HepG2 (cell line): ENCODE results near the gene MSRB3. TPM values are rescaled to one million over a fixed set of nuclear protein-coding genes. Genes with fewer than 3 reads are reported as not detected.

ENCODE experiments used
- ATAC-seq: fragments of 200-7000 bp; cut with Tn5 transposase; 3 replicates; pipeline ENCODE4 v1.9.1; 2020; ENCODE audit warnings: mild to moderate bottlenecking, moderate library complexity
- BruUV-seq: library from RNA; stranded (reverse); fragments of 400-500 nt; replicated peaks from 2 replicates; lab custom pipeline; 2021; lab: Mats Ljungman, UMichigan
- CTCF ChIA-PET: fragments of 300-600 bp; formaldehyde crosslinking; extraction: SDS; loops from one replicate; lab custom pipeline; 2021; ENCODE audit warnings: low total read pairs, inconsistent platforms, low intra/inter-chr PET ratio; lab: Yijun Ruan, JAX
- POLR2A ChIA-PET: fragments of 350-600 bp; sonication (Branson Sonifier 250); formaldehyde crosslinking; loops from one replicate; lab custom pipeline; 2020; ENCODE audit warnings: antibody characterized with exemption, inconsistent platforms; lab: Yijun Ruan, JAX
- DNase-seq: peaks from one replicate; pipeline ENCODE4 v3.0.0-alpha.2; 2015; ENCODE audit warnings: low spot score
- FAIRE-seq: peaks from 3 replicates; lab custom pipeline; 2011; peaks lifted over from hg19 to GRCh38; lab: Jason Lieb, UNC
- H2AFZ ChIP-seq: one replicate; pipeline ENCODE4 v1.6.1; 2011; ENCODE audit warnings: low read length, inconsistent platforms
- H3K27ac ChIP-seq: fragments of 300-600 bp; 3 replicates; pipeline ENCODE4 v1.8.0; 2011; ENCODE audit warnings: mixed run types, mild to moderate bottlenecking, mixed read lengths, low read length, inconsistent platforms; ENCODE audit not compliant: insufficient read depth; ENCODE audit errors: extremely low read length
- H3K27me3 ChIP-seq, 2 experiments: fragments of 200-600 bp in 1 of 2; 2 replicates in 1 of 2; 3 replicates in 1 of 2; pipeline versions ENCODE4 v1.6.0 to v1.8.0; 2011; ENCODE audit warnings: low read length in 2 of 2, mild to moderate bottlenecking in 2 of 2, moderate library complexity in 2 of 2, inconsistent platforms in 1 of 2; ENCODE audit not compliant: insufficient read depth in 2 of 2, control insufficient read depth in 1 of 2
- H3K36me3 ChIP-seq, 2 experiments: fragments of 200-600 bp in 1 of 2; replicated peaks in 1 of 2; 2 replicates in 1 of 2; 3 replicates in 1 of 2; pipeline versions ENCODE4 v1.5.1 to v1.8.0; 2011; ENCODE audit warnings: low read length in 2 of 2, inconsistent platforms in 1 of 2; ENCODE audit not compliant: insufficient read depth in 2 of 2, control insufficient read depth in 1 of 2
- H3K4me1 ChIP-seq: 2 replicates; pipeline ENCODE4 v1.5.1; 2012; ENCODE audit warnings: low read length, inconsistent platforms; ENCODE audit not compliant: insufficient read depth
- H3K4me2 ChIP-seq: 2 replicates; pipeline ENCODE4 v1.6.0; 2011; ENCODE audit warnings: low read depth, low read length, inconsistent platforms
- H3K4me3 ChIP-seq, 3 experiments: fragments of 200-600 bp in 1 of 3; sonication (generic), shearing (Covaris generic) in 1 of 3; replicated peaks in 1 of 3; 2 replicates each; pipeline ENCODE4 v1.5.1; 2011 to 2016; ENCODE audit warnings: low read length in 3 of 3, inconsistent platforms in 2 of 3, low read depth in 2 of 3, mild to moderate bottlenecking in 2 of 3, control low read depth in 1 of 3, mixed read lengths in 1 of 3; ENCODE audit not compliant: insufficient read depth in 1 of 3
- H3K79me2 ChIP-seq: one replicate; pipeline ENCODE4 v1.6.1; 2011; ENCODE audit warnings: low read length, inconsistent platforms; ENCODE audit not compliant: insufficient read depth
- H3K9ac ChIP-seq: 2 replicates; pipeline ENCODE4 v1.6.0; 2011; ENCODE audit warnings: mild to moderate bottlenecking, low read depth, low read length, inconsistent platforms; ENCODE audit not compliant: insufficient read depth
- H3K9me3 ChIP-seq: 2 replicates; pipeline ENCODE4 v1.5.1; 2012; ENCODE audit warnings: mild to moderate bottlenecking, low read length
- H4K20me1 ChIP-seq: 2 replicates; pipeline ENCODE4 v1.6.0; 2011; ENCODE audit warnings: inconsistent platforms, mild to moderate bottlenecking, low read length, moderate library complexity; ENCODE audit not compliant: insufficient read depth
- ATM ChIP-seq: fragments of 450-650 bp; IDR thresholded peaks from 2 replicates; pipeline ENCODE4 v1.7.1; 2017; ENCODE audit warnings: mild to moderate bottlenecking, borderline replicate concordance
- BRCA1 ChIP-seq: sonication (generic); formaldehyde crosslinking; IDR thresholded peaks from 2 replicates; pipeline ENCODE4 v1.4.0; 2020; ENCODE audit warnings: missing genetic modification reagents
- FOXM1 ChIP-seq: sonication (generic); formaldehyde crosslinking; IDR thresholded peaks from 2 replicates; pipeline ENCODE4 v1.5.0; 2020; ENCODE audit warnings: missing genetic modification reagents
- IRF2 ChIP-seq: IDR thresholded peaks from 2 replicates; pipeline ENCODE4 v1.6.1; 2018; ENCODE audit warnings: missing genetic modification reagents, missing compliant biosample characterization
- KLF16 ChIP-seq, 2 experiments: sonication (generic) in 1 of 2; formaldehyde crosslinking in 1 of 2; IDR thresholded peaks; 2 replicates each; pipeline versions ENCODE4 v1.6.1 to v1.8.0; 2016 to 2023; ENCODE audit warnings: missing genetic modification reagents in 2 of 2, missing compliant biosample characterization in 1 of 2
- MAX ChIP-seq: IDR thresholded peaks from 2 replicates; pipeline ENCODE4 v1.6.1; 2012; ENCODE audit warnings: inconsistent platforms
- MED13 ChIP-seq: sonication (generic); formaldehyde crosslinking; IDR thresholded peaks from 2 replicates; pipeline ENCODE4 v1.5.0; 2020; ENCODE audit warnings: missing genetic modification reagents
- REXO4 ChIP-seq: sonication (generic); formaldehyde crosslinking; IDR thresholded peaks from 2 replicates; pipeline ENCODE4 v1.8.0; 2022; ENCODE audit warnings: missing genetic modification reagents, mild to moderate bottlenecking, borderline replicate concordance
- SPEN ChIP-seq: sonication (generic); formaldehyde crosslinking; IDR thresholded peaks from 2 replicates; pipeline ENCODE4 v1.5.1; 2020; ENCODE audit warnings: low read depth, mild to moderate bottlenecking, missing genetic modification reagents
- ZNF7 ChIP-seq: IDR thresholded peaks from 2 replicates; pipeline ENCODE4 v1.6.1; 2016; ENCODE audit warnings: missing biosample characterization, missing genetic modification reagents
- WGBS: methylation state at CpG from one replicate; pipeline ENCODE4 v1.1.6; 2017; ENCODE audit warnings: low lambda C conversion rate; 5-methylcytosine and 5-hydroxymethylcytosine counted together
- in situ Hi-C: cut with HindIII; loops from 2 replicates; pipeline ENCODE4 v1.10.0; 2017; ENCODE audit warnings: low pct_unique_long_range_greater_than_20kb; ENCODE audit not compliant: extremely low pct_ligation_motif_present
- intact Hi-C: fragments of 100-400 bp; cut with micrococcal nuclease; formaldehyde crosslinking; loops from one replicate; pipeline ENCODE4 v1.10.0; 2022; ENCODE audit not compliant: unreplicated experiment
- polyA plus RNA-seq, 8 experiments: library from polyadenylated mRNA; depleted of rRNA in 3 of 8; stranded (reverse) in 7 of 8; unstranded in 1 of 8; fragments of >200 nt; fragmentation: Illumina TruSeq in 4 of 8; extraction: Trizol in 4 of 8; gene quantifications; 2 replicates each; pipeline versions ENCODE4 v1.2.1 to v1.2.3, GENCODE V29; 2011 to 2016; ENCODE audit warnings: low read depth in 4 of 8, missing spikeins in 1 of 8, mixed read lengths in 1 of 8; ENCODE audit not compliant: insufficient read depth in 1 of 8
- total RNA-seq, 5 experiments: library from RNA; depleted of rRNA; stranded (reverse); fragments of >200 nt; fragmentation: Illumina TruSeq; extraction: Trizol; gene quantifications; 2 replicates each; pipeline ENCODE4 v1.2.3, GENCODE V29; 2016; ENCODE audit warnings: low read depth in 1 of 5
- TF ChIP-seq, protein P1 (sequence below): sonication (generic); formaldehyde crosslinking; IDR thresholded peaks from 2 replicates; pipeline ENCODE4 v1.5.1; 2020; ENCODE audit warnings: missing genetic modification reagents, mild to moderate bottlenecking, borderline replicate concordance
- TF ChIP-seq, protein P2 (sequence below): sonication (generic); formaldehyde crosslinking; IDR thresholded peaks from 2 replicates; pipeline ENCODE4 v1.4.0; 2020; ENCODE audit warnings: missing genetic modification reagents, borderline replicate concordance
- TF ChIP-seq, protein P3 (sequence below), 2 experiments: sonication (generic) in 1 of 2; formaldehyde crosslinking in 1 of 2; IDR thresholded peaks; 2 replicates each; pipeline versions ENCODE4 v1.5.1 to v1.6.1; 2011 to 2020; ENCODE audit warnings: borderline replicate concordance in 1 of 2, low read depth in 1 of 2, low read length in 1 of 2, mild to moderate bottlenecking in 1 of 2, missing genetic modification reagents in 1 of 2, moderate library complexity in 1 of 2

MSRB3 gene
- total and polyA plus RNA-seq, 2 of the 13 experiments (the other 11 are each of a cell fraction or from before 2014, with no cell fraction given), result 1.5 to 1.9 TPM

DNA sequence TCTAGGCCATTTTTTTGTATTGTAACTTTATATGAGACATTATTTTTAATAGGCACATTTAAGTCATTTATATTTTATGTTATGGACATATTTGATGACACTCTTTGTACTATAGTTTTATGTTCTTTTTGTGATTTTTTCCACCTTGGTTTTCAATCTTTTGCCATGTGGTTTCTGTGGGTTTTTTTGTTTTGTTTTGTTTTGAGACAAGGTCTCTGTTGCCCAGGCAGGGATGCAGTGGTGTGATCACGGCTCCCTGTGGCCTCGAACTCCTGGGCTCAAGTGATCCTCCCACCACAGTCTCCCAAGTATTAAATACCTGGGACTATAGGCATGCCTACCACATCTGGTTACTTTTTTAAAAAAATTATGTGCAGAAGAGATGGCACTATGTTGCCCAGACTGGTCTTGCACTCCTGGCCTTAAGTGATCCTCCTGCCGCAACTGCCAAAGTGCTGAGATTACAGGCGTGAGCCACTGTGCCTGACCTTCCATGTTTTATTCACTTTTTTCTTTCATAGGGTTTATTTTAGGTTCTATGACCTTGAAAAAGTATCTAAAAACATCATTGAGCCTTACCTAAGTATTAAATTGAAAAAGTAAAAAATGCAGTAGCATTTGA, 16.3 kb downstream of the MSRB3 start (continued):
- no peak for TF ChIP-seq ZNF7 (CRISPR knock-in tag)
- TF ChIP-seq, protein P1, sequence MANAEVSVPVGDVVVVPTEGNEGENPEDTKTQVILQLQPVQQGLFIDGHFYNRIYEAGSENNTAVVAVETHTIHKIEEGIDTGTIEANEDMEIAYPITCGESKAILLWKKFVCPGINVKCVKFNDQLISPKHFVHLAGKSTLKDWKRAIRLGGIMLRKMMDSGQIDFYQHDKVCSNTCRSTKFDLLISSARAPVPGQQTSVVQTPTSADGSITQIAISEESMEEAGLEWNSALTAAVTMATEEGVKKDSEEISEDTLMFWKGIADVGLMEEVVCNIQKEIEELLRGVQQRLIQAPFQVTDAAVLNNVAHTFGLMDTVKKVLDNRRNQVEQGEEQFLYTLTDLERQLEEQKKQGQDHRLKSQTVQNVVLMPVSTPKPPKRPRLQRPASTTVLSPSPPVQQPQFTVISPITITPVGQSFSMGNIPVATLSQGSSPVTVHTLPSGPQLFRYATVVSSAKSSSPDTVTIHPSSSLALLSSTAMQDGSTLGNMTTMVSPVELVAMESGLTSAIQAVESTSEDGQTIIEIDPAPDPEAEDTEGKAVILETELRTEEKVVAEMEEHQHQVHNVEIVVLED (CRISPR knock-in tag), result no peak
- TF ChIP-seq KLF16 (CRISPR knock-in tag; IDR thresholded peaks at IDR 0.05), result no peak
- no peak for TF ChIP-seq REXO4 (CRISPR knock-in tag)
- TF ChIP-seq, protein P2, sequence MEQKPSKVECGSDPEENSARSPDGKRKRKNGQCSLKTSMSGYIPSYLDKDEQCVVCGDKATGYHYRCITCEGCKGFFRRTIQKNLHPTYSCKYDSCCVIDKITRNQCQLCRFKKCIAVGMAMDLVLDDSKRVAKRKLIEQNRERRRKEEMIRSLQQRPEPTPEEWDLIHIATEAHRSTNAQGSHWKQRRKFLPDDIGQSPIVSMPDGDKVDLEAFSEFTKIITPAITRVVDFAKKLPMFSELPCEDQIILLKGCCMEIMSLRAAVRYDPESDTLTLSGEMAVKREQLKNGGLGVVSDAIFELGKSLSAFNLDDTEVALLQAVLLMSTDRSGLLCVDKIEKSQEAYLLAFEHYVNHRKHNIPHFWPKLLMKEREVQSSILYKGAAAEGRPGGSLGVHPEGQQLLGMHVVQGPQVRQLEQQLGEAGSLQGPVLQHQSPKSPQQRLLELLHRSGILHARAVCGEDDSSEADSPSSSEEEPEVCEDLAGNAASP (CRISPR knock-in tag), result no peak
- TF ChIP-seq BRCA1 (CRISPR knock-in tag), result no peak

DNA sequence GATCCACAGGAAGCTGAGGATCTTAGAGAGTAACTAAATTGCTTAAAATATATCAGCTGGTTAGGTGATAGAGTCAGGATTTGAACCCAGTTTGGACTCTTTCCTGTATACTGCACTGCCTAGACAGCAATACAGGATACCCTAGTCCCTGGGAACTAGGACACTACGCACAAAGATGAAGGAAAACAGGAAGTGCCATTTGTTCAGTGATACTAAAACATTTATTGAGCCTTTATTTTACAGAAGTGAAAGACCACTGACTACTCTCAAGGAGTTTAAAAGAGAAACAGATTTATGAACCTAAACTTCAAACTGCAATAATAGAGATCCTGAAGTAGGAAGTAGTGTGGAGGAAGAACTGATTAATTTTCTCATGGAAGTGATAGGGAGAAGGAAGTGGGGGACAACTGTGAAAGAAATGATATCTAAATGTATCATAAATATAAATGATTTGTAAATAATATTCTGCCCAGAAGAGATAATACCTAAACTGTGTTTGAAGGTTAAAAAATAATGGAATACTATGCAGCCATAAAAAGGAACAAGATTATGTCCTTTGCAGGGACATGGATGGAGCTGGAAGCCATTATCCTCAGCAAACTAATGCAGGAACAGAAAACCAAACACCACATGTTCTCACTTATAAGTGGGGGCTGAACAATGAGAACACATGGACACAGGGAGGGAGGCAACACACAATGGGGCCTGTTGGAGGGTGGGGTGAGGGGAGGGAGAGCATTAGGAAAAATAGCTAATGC, 18.2 kb downstream of the MSRB3 start:
- Histone ChIP-seq H3K27me3 (no peaks in the 10 kb centered on the region), H3K9ac (no peak overlapping the region), H3K27ac (no peak overlapping the region), H2AFZ (no peak overlapping the region), H3K79me2 (no peaks in the 10 kb centered on the region), H3K4me3 (no peak overlapping the region), H3K9me3 (no peaks in the 10 kb centered on the region), H3K4me1 (no peaks in the 10 kb centered on the region), H4K20me1 (no peaks in the 10 kb centered on the region), H3K36me3 (no peaks in the 10 kb centered on the region), H3K4me2 (no peak overlapping the region)
- in situ Hi-C loops (no loop called here), intact Hi-C loops (no loop called here)
- WGBS, result 94% methylated on average over 1 of the region's 1 CpG
- no peak for DNase-seq
- FAIRE-seq, result no peak
- ChIA-PET CTCF (no interaction called here), POLR2A (no interaction called here)
- no peak for ATAC-seq
- no TSS peak for BruUV-seq
- TF ChIP-seq MAX (no peak), FOXM1 (no peak), SPEN (CRISPR knock-in tag) (no peak), IRF2 (CRISPR knock-in tag) (no peak), ATM (no peak), MED13 (CRISPR knock-in tag) (no peak)
- TF ChIP-seq, protein P3, sequence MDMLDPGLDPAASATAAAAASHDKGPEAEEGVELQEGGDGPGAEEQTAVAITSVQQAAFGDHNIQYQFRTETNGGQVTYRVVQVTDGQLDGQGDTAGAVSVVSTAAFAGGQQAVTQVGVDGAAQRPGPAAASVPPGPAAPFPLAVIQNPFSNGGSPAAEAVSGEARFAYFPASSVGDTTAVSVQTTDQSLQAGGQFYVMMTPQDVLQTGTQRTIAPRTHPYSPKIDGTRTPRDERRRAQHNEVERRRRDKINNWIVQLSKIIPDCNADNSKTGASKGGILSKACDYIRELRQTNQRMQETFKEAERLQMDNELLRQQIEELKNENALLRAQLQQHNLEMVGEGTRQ (IDR thresholded peaks at IDR 0.05; ENCODE audit: low read depth, low read length), result no peak
- TF ChIP-seq, protein P3 (CRISPR knock-in tag; IDR thresholded peaks at IDR 0.05; ENCODE audit: borderline replicate concordance), result no peak
